Measurements from ENCODE around the gene CDCA3. TPM values are rescaled to one million over a fixed set of nuclear protein-coding genes. Genes with fewer than 3 reads are reported as not detected.

CDCA3 gene
- total and polyA plus RNA-seq, 3 donors from 2014 or later, result 27.5 to 81.7 (median 43.5) TPM

- Histone ChIP-seq H3K4me3 (no peak overlapping the region), H3K9me3 (no peaks in the 10 kb centered on the region), H3K27ac (no peak overlapping the region), H3K4me1 (no peaks in the 10 kb centered on the region), H3K27me3 (no peaks in the 10 kb centered on the region), H3K36me3 (ENCODE audit: low read depth, missing control alignments) (no peaks in the 10 kb centered on the region)
- WGBS, 2 donors, result 55 to 100% methylated on average over 1 of the region's 1 CpG
- intact Hi-C loops (cut with DNase I; ENCODE audit: low total_unique reads), result no loop called here
- no peak for TF ChIP-seq CTCF (IDR thresholded peaks at IDR 0.05)
- no peak for TF ChIP-seq POLR2A (IDR thresholded peaks at IDR 0.05)
- no peak for DNase-seq
Observed at GRCh38 chr12:6840330-6840729, 10.8 kb downstream of the CDCA3 start.

DNA sequence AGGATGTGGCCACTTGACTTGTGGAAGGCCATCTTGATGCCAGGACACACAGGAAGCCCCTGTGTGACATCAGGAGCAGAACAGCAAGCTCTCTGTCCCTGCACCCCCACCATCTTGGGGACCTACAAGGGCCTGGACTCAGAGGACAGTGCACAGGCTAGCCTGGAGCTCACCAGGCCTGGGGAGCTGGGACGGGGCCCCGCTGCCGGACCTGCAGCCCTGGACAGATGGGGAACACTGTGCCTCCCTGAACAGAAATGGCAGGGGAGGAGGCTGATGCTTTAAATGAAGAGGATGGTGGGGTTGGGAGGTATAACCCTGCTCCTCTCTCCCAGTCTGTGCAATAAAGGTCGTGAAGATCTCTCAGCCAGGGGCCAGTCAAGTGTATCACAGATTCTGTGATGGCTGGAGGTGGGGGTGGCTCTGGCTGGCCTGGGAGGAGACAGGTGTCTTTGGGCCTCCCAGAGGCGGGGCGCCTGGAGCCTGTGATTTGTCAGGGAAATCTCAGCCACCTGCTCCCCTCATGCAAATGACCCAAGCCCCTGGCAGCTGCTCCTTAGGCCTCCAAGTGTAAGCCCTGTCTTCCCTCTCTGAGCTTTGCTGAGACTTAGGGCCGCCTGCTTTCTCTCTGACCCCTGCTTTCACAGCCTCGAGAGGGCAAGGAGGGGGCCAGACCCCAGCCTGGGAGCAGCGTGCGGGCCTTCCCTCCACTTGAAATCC lies 11.4 kb downstream of the CDCA3 start:
- Histone ChIP-seq H3K36me3 (ENCODE audit: low read depth, missing control alignments) (no peaks in the 10 kb centered on the region), H3K4me3 (no peak overlapping the region), H3K9me3 (no peaks in the 10 kb centered on the region), H3K27ac (no peak overlapping the region), H3K27me3 (no peaks in the 10 kb centered on the region), H3K4me1 (no peaks in the 10 kb centered on the region)
- no peak for TF ChIP-seq POLR2A (IDR thresholded peaks at IDR 0.05)
- no peak for TF ChIP-seq CTCF (IDR thresholded peaks at IDR 0.05)
- 78 to 88% methylated on average over 10 of the region's 10 CpGs for WGBS, 2 donors
- intact Hi-C loops (cut with DNase I; ENCODE audit: low total_unique reads), result no loop called here
- no peak for DNase-seq

DNA sequence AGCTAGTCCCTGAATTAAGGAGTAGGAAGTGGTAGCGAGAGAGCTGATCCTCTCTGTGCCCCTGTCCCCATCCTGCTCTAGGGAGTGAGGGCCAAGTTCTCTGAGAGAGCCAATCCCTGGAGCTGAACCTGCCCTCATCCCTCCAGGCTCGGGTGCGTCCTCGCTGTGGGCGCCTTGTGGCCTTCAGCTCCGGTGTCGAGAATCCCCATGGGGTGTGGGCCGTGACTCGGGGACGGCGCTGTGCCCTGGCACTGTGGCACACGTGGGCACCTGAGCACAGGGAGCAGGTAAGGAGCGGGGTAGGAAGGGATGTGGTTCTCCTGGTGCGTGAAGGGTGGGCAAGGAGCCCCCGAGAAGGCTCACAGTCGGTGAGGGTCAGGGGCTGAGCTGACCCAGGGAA lies 12.2 kb downstream of the CDCA3 start:
- H3K4me1 ChIP-seq, result no peaks in the 10 kb centered on the region
- H3K4me3 ChIP-seq, result no peak overlapping the region
- TF ChIP-seq POLR2A (IDR thresholded peaks at IDR 0.05) (no peak), CTCF (IDR thresholded peaks at IDR 0.05) (no peak)
- H3K27me3 ChIP-seq, result no peaks in the 10 kb centered on the region
- no peak overlapping the region for H3K27ac ChIP-seq
- no peaks in the 10 kb centered on the region for H3K36me3 ChIP-seq (ENCODE audit: low read depth, missing control alignments)
- intact Hi-C loops (cut with DNase I; ENCODE audit: low total_unique reads), result no loop called here
- WGBS, 2 donors, result 85 to 88% methylated on average over 16 of the region's 16 CpGs
- H3K9me3 ChIP-seq, result no peaks in the 10 kb centered on the region
- DNase-seq, result no peak

DNA sequence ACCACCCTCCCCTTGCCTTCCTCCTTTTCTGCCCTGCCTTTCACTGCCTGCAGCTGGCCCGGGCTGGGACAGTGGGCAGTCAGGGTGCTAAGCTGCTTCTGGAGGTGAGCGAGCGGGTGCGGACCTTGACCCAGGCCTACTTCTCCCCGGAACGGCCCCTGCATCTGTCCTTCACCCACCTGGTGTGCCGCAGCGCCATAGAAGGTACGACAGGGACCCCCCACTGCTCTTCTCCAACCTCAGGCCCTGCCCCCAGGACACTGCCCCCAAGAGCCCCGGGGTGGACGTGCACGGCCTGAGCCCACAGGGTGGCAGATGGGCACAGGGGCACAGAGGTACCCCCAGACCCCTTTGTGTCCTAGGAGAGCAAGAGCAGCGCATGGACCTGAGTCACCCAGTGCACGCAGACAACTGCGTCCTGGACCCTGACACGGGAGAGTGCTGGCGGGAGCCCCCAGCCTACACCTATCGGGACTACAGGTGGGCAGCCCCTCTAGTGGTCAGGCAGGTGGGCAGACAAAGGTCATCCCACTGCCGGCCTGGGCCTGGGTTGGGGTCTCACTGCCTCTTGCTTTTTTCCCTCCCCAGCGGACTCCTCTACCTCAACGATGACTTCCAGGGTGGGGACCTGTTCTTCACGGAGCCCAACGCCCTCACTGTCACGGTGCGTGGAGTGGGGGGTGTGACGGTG lies 13.6 kb downstream of the CDCA3 start:
- no peak for DNase-seq
- no peaks in the 10 kb centered on the region for H3K27me3 ChIP-seq
- H3K36me3 ChIP-seq (ENCODE audit: low read depth, missing control alignments), result no peaks in the 10 kb centered on the region
- 91 to 95% methylated on average over 15 to 26 of the region's 26 CpGs for WGBS, 2 donors
- H3K4me1 ChIP-seq, result no peaks in the 10 kb centered on the region
- TF ChIP-seq CTCF (IDR thresholded peaks at IDR 0.05) (no peak), POLR2A (IDR thresholded peaks at IDR 0.05) (no peak)
- intact Hi-C loops (cut with DNase I; ENCODE audit: low total_unique reads), result no loop called here
- H3K4me3 ChIP-seq, result no peak overlapping the region
- no peaks in the 10 kb centered on the region for H3K9me3 ChIP-seq
- no peak overlapping the region for H3K27ac ChIP-seq
